Measurements from ENCODE around the gene MAP3K4. TPM values are rescaled to one million over a fixed set of nuclear protein-coding genes. Genes with fewer than 3 reads are reported as not detected.
A peak's percentile ranks its signal among the peaks of the same experiment; 100 is the strongest.
"Not testable (repeated sequence)": the region's sequence is repeated elsewhere in the genome, so short reads cannot be mapped to it uniquely, and the experiment has no call there.

MAP3K4 gene
- total RNA-seq, 1 donor from 2014 or later: 63.3 TPM

GRCh38 chr6:160979061-160979708 lies 12.4 kb upstream of the MAP3K4 start:
- TF ChIP-seq CTCF (IDR thresholded peaks at IDR 0.05; ENCODE audit: partially characterized antibody, unreplicated experiment): no peak
- peaks cover 11% of the 10 kb centered on the region for H3K9me3 Mint-ChIP-seq (ENCODE audit: unreplicated experiment)
- peaks cover 15% of the 10 kb centered on the region for H3K4me1 Mint-ChIP-seq (ENCODE audit: low read depth, unreplicated experiment)
- H3K27ac Mint-ChIP-seq (ENCODE audit: unreplicated experiment): no peak overlapping the region
- H3K4me3 Mint-ChIP-seq (ENCODE audit: unreplicated experiment): no peak overlapping the region
- no peaks in the 10 kb centered on the region for H3K27me3 Mint-ChIP-seq (ENCODE audit: unreplicated experiment)
- no peak for DNase-seq
- H3K36me3 Mint-ChIP-seq (ENCODE audit: unreplicated experiment): peaks cover 11% of the 10 kb centered on the region

GRCh38 chr6:160983377-160983948 lies 8.1 kb upstream of the MAP3K4 start:
- Mint-ChIP-seq H3K36me3 (ENCODE audit: unreplicated experiment) (peaks cover 27% of the 10 kb centered on the region), H3K9me3 (ENCODE audit: unreplicated experiment) (peaks cover 11% of the 10 kb centered on the region)
- H3K27ac Mint-ChIP-seq (ENCODE audit: unreplicated experiment); H3K4me3 Mint-ChIP-seq (ENCODE audit: unreplicated experiment); H3K4me1 Mint-ChIP-seq (ENCODE audit: low read depth, unreplicated experiment); H3K27me3 Mint-ChIP-seq (ENCODE audit: unreplicated experiment); DNase-seq: not testable (repeated sequence)

GRCh38 chr6:160986851-160987250 lies 4.7 kb upstream of the MAP3K4 start:
- Mint-ChIP-seq H3K4me1 (ENCODE audit: low read depth, unreplicated experiment) (peaks cover 13% of the 10 kb centered on the region), H3K4me3 (ENCODE audit: unreplicated experiment) (no peak overlapping the region), H3K36me3 (ENCODE audit: unreplicated experiment) (peaks cover 27% of the 10 kb centered on the region), H3K27ac (ENCODE audit: unreplicated experiment) (no peak overlapping the region), H3K9me3 (ENCODE audit: unreplicated experiment) (peaks cover 14% of the 10 kb centered on the region), H3K27me3 (ENCODE audit: unreplicated experiment) (peaks cover 1% of the 10 kb centered on the region)
- no peak for TF ChIP-seq CTCF (IDR thresholded peaks at IDR 0.05; ENCODE audit: partially characterized antibody, unreplicated experiment)
- no peak for DNase-seq

- TF ChIP-seq CTCF (IDR thresholded peaks at IDR 0.05; ENCODE audit: partially characterized antibody, unreplicated experiment): no peak
- peaks cover 13% of the 10 kb centered on the region for H3K4me1 Mint-ChIP-seq (ENCODE audit: low read depth, unreplicated experiment)
- no peak overlapping the region for H3K4me3 Mint-ChIP-seq (ENCODE audit: unreplicated experiment)
- peaks cover 2% of the 10 kb centered on the region for H3K27me3 Mint-ChIP-seq (ENCODE audit: unreplicated experiment)
- H3K27ac Mint-ChIP-seq (ENCODE audit: unreplicated experiment): no peak overlapping the region
- peaks cover 27% of the 10 kb centered on the region for H3K36me3 Mint-ChIP-seq (ENCODE audit: unreplicated experiment)
- H3K9me3 Mint-ChIP-seq (ENCODE audit: unreplicated experiment): peaks cover 15% of the 10 kb centered on the region
- DNase-seq: no peak
Observed at GRCh38 chr6:160987265-160987664, 4.3 kb upstream of the MAP3K4 start.

- H3K27me3 Mint-ChIP-seq (ENCODE audit: unreplicated experiment): peaks cover 12% of the 10 kb centered on the region
- peak overlapping the region; percentile 1 for H3K27ac Mint-ChIP-seq (ENCODE audit: unreplicated experiment)
- no peak for DNase-seq
- H3K4me1 Mint-ChIP-seq (ENCODE audit: low read depth, unreplicated experiment): peaks cover 26% of the 10 kb centered on the region
- peaks cover 17% of the 10 kb centered on the region for H3K9me3 Mint-ChIP-seq (ENCODE audit: unreplicated experiment)
- peaks cover 12% of the 10 kb centered on the region for H3K36me3 Mint-ChIP-seq (ENCODE audit: unreplicated experiment)
- no peak for TF ChIP-seq CTCF (IDR thresholded peaks at IDR 0.05; ENCODE audit: partially characterized antibody, unreplicated experiment)
- peak overlapping the region; percentile 84 for H3K4me3 Mint-ChIP-seq (ENCODE audit: unreplicated experiment)
Observed at GRCh38 chr6:160990847-160991405, 643 bp upstream of the MAP3K4 start.
